GM19438 (cell line): Measurements from ENCODE around the gene POLDIP3.
"Not testable (repeated sequence)": the region's sequence is repeated elsewhere in the genome, so short reads cannot be mapped to it uniquely, and the experiment has no call there.

Experiments
- ATAC-seq: cut with Tn5 transposase; IDR thresholded peaks from one replicate; pipeline ENCODE4 v1.9.1; 2021; ENCODE audit warnings: low read depth; ENCODE audit not compliant: unreplicated experiment

Gene POLDIP3

DNA sequence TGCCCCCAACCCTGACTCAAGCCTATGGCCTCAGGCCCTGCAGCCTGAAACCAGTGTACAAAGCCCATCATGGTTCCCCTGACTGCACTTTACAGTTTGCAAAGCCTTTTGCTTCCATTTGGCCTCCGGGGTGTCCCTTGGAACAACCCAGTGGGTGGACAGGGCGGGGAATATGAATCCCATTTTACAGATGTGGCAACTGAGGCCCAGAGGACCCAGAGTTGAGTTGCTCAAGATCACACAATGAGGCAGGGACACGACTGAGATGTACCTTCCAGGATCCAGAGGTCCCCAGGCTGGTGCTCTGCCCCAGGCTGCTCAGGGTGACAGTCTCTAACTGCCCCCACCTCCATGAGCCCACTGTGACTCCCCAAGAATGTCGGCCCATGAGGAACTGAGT, 5.4 kb upstream of the POLDIP3 start:
- no peak for ATAC-seq

DNA sequence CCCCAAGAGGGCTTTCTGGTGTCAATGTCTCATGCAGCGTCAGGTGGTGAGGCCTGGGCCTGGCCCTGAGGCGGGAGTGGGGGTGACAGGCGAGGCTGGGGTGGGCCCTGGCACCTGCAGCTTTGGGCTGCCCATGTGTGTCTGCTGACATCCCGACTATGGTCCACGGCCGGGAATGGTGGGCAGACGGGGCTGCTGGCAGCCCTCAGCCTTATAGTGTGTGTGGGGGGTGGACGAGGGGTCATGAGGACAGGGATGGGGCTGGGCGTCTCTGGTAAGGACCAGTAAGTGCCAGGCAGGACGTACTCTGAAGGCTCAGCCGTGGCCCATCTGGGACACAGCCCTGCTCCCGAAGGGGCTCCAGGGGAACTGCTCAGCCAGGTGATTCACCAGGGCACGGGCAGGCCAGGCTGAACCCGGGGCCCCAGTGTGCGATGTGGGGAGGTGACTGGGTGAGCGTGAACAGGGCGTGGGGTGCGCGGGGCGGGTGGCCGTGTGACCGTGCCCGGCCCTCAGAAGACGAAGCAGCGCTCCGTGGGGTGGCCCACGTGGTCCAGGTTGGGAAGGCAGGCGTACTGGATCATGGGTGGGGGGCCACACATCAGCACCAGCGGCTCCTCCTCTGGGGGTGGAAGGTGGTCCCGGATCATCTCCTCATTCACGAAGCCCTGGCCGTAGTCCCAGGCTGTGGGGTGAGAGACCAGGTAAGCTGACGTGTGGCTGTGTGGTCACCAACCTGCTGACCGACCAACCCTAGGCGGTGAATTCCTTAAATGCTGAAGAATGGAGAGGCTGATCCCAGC, 4.8 kb upstream of the POLDIP3 start:
- no peak for ATAC-seq

DNA sequence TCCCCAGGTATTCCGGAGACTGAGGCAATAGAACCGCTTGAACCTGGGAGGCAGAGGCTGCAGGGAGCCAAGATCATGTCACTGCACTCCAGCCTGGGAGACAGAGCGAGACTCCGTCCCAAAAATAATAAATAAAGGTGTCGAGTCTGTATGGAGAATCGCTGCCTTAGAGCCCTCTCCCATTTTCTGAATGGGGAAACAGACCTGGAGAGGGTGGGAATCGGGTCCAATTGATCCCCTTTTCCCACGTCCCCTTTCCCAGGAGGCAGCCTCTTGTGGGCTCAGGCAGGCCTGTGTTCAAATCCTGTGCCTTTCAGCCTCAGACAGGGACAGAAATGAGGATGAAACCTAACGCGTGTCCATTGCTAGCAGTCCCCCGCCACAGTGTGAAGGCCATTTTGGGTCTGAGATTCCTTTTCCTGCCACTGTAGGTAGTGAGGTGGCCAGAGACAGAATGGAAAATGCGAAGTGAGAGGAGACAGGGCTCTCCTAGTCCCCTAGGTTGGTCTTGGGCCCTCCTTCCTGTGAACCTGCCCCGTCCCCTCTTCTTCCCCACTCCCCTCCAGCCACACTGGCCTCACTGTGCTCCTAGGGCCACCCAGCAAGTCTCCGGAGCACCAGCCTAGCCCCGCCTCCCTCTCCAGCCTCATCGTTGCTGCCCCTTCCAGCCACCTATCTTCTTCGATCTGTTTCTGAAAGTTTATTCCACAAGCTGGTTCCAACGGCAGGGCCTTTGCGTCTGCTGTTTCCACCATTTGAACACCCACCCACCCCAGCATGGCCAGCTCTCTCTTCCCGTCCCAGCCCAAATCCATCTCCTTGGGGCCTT, 2.7 kb upstream of the POLDIP3 start:
- no peak for ATAC-seq

- not testable (repeated sequence) for ATAC-seq
Measured at GRCh38 chr22:42615860-42616175, 1.1 kb upstream of the POLDIP3 start.

- peak; percentile 68 for ATAC-seq
Measured at GRCh38 chr22:42615092-42615859, 593 bp upstream of the POLDIP3 start.

DNA sequence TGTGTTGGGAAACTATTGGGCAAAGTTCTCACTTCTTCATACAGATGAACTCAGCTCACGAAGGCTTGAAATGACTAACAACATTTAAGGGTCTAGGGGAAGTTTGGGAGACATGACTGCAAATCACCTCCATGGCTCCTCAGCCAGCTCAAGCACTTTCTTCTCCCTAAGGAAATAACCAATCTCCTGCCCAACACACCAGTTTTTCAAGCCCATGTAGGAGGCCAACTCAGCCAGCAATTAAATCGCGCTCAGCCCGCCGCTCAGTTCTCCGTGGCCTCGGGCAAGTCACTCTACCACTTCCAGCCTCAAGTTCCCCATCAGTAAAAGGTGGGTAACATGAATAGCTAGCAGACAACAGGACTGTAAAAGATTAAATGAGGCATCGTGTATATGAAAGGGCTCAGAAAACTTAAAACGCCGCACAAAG, 796 bp downstream of the POLDIP3 start:
- ATAC-seq, result no peak

DNA sequence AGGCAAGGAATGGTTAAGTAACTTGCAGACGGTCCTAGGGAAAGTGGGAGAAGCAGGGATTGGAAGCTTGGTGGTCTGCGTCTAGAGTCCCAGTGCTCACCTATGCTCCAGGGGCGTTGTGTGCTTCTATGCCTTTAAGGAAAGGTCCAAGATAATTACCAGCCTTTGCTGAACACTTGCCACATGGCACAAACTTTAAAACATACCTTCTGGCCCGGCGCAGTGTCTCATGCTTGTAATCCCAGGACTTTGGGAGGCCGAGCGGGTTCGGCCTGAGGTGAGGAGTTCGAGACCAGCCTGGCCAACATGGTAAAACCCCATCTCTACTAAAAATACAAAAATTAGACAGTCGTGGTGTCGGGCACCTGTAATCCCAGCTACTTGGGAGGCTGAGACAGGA, 2.3 kb downstream of the POLDIP3 start:
- ATAC-seq, result no peak

- ATAC-seq, result no peak
Measured at GRCh38 chr22:42611051-42611450, 3.6 kb downstream of the POLDIP3 start.

- ATAC-seq, result no peak
Measured at GRCh38 chr22:42610186-42610585, 4.5 kb downstream of the POLDIP3 start.

- no peak for ATAC-seq
Measured at GRCh38 chr22:42608823-42609361, 5.8 kb downstream of the POLDIP3 start.

DNA sequence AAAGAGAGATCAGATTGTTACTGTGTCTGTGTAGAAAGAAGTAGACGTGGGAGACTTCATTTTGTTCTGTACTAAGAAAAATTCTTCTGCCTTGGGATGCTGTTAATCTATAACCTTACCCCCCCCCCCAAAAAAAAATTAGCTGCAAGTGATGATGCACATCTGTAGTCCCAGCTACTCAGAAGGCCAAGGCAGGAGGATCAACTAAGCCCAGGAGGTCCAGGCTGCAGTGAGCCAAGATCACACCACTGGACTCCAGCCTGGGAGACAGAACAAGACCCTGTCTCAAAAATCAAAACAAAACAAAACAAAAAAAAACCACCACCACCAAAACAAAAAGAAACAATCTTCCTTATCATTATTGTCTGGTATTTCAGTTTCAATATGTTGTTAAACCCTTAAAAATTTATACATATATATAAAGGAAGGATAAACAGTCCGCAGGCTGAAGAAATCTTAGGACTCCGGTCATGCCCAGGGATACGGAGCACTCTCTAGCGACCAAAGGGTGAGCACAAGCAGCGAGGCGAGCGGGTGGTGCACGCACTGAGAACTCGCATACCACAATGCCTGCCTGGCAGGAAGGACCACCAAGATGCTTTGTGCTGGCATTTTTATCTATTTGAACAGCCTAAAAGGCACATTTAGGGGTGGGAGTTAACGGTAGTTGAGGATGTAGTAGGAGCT, 6.4 kb downstream of the POLDIP3 start:
- ATAC-seq, result no peak

DNA sequence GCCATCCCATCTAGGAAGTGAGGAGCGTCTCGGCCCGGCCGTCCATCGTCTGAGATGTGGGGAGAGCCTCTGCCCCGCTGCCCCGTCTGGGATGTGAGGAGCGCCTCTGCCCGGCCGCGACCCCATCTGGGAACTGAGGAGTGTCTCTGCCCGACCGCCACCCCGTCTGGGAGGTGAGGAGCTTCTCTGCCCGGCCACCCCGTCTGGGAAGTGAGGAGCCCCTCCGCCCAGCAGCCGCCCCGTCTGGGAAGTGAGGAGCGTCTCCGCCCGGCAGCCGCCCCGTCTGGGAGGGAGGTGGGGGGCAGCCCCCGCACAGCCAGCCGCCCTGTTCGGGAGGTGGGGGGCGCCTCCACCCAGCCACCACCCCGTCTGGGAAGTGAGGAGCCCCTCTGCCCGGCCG, 7.0 kb downstream of the POLDIP3 start:
- not testable (repeated sequence) for ATAC-seq

GRCh38 chr22:42604403-42604802, 10.3 kb downstream of the POLDIP3 start:
- no peak for ATAC-seq

- ATAC-seq, result no peak
Measured at GRCh38 chr22:42603427-42603826, 11.3 kb downstream of the POLDIP3 start.

- no peak for ATAC-seq
Measured at GRCh38 chr22:42602470-42602869, 12.2 kb downstream of the POLDIP3 start.

GRCh38 chr22:42601879-42602465, 12.7 kb downstream of the POLDIP3 start:
- ATAC-seq, result no peak

DNA sequence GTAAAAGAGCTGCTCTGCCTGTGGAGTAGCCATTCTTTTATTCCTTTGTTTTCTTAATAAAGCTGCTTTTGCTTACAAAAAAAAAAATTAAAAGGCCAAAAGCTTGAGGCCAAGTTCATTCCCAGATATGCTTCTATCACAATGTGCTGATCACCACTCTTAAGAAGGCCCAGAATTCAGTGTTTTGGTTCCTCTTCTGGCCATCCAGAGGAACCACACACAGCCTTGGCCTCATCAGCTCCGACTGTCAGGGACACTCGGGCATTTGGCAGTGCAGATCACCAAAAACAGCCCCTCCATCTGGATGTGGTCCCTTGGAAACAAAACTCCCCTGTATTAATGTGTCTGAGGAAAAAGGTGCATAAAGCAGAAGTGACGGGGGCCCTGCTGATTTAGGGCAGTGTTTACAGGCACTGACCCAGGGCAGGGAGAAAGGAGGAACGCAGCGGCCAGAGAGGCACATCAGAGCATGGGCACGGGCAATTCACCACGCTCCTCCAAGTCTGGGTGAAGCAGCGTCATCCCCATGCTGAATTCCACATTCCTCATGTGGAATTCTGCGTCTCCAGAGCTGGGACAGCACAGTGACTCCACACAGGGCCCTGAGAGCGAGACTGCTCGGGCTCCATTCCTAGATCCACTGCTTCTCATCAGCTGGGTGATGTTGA, 17.7 kb downstream of the POLDIP3 start:
- ATAC-seq, result no peak

DNA sequence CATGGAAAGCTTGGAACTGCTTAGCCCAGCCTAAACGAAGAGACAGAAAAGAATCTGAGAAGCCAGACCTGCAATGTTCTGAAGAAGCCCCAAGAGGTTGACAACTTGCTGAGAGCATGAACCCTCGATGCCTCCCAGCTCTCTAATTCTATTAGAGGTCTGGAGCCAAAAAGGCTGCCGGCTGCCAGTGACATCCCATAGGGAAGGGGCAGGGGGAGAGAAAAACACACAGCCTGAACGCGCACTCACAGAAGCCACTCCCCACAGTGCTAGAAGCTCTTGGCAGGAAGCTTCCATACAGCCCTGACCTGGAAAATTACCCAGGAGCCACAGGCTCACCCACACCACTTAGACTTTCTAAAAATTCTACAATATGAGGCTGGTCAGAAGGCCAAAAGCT, 18.3 kb downstream of the POLDIP3 start:
- ATAC-seq, result no peak

GRCh38 chr22:42595434-42595833, 19.2 kb downstream of the POLDIP3 start:
- no peak for ATAC-seq
